Kidney epithelial cell (primary cell): ENCODE data around the gene C15orf39. TPM values are rescaled to one million over a fixed set of nuclear protein-coding genes. Genes with fewer than 3 reads are reported as not detected.

Experiments used
- DNase-seq: peaks from one replicate; pipeline ENCODE4 v3.0.0-alpha.2; 2010; ENCODE audit warnings: low read depth
- H3K27me3 ChIP-seq: 2 replicates; pipeline ENCODE4 v1.6.0; 2011; ENCODE audit warnings: low read length; ENCODE audit not compliant: control insufficient read depth, insufficient read depth
- H3K36me3 ChIP-seq: 2 replicates; pipeline ENCODE4 v1.5.1; 2011; ENCODE audit warnings: low read length; ENCODE audit not compliant: control insufficient read depth, insufficient read depth
- H3K4me3 ChIP-seq: 2 replicates; pipeline ENCODE4 v1.5.1; 2011; ENCODE audit warnings: low read depth, mild to moderate bottlenecking, control low read depth, low read length
- CTCF ChIP-seq: IDR thresholded peaks from 2 replicates; pipeline ENCODE4 v1.5.1; 2011; ENCODE audit warnings: mild to moderate bottlenecking, moderate library complexity, low read length, control low read depth, inconsistent platforms; ENCODE audit not compliant: insufficient read depth, poor library complexity, severe bottlenecking
- total RNA-seq: library from RNA; depleted of rRNA; stranded (reverse); fragments of >200 nt; gene quantifications from 2 replicates; pipeline ENCODE4 v1.2.3, GENCODE V29; 2015

C15orf39 gene
- total RNA-seq, 1 donor from 2014 or later, result 26.8 TPM

GRCh38 chr15:75177360-75178071 lies 24.2 kb upstream of the C15orf39 start:
- H3K4me3 ChIP-seq, result no peak overlapping the region
- DNase-seq, result no peak
- peaks cover 13% of the 10 kb centered on the region for H3K27me3 ChIP-seq
- no peaks in the 10 kb centered on the region for H3K36me3 ChIP-seq
- no peak for TF ChIP-seq CTCF

DNA sequence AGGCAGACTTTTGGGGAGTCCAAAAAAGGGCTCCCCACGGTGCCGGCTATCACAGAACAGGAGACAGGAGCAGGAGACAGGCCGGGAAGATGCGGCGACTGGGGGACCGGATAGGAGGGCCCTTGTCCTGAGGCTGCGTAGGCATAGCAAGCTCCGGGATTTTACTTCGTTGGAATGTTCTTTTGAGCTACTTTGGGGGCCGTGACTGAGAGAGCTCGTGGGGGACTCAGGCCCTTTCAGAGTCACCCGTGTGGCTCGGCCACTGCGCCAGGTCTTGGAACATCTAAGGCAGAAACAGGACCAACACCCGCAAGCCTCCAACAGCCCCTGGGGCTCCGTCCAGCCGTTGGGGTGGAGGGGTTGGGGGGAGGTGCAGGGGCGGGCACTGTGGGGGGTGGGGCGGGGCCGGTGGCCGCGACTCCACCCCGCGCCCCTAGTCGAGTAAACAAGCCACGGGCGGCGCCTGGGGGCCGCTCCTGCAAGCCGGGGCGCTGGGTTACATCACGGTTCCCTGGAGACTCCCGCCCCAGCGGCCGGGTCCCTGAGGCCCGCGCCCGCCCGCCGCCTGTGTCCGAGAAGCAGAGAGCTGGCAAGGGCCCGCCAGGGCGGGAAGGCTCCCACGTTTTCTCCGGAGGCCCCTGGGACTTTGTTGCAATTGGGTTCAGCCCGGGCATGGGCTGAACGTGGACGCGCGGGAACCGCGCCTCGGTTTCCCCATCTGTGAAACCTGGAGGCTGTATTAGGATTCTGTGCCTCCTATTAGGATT lies 23.3 kb upstream of the C15orf39 start:
- Histone ChIP-seq H3K36me3 (no peaks in the 10 kb centered on the region), H3K4me3 (no peak overlapping the region), H3K27me3 (peaks cover 13% of the 10 kb centered on the region)
- no peak for DNase-seq
- no peak for TF ChIP-seq CTCF

DNA sequence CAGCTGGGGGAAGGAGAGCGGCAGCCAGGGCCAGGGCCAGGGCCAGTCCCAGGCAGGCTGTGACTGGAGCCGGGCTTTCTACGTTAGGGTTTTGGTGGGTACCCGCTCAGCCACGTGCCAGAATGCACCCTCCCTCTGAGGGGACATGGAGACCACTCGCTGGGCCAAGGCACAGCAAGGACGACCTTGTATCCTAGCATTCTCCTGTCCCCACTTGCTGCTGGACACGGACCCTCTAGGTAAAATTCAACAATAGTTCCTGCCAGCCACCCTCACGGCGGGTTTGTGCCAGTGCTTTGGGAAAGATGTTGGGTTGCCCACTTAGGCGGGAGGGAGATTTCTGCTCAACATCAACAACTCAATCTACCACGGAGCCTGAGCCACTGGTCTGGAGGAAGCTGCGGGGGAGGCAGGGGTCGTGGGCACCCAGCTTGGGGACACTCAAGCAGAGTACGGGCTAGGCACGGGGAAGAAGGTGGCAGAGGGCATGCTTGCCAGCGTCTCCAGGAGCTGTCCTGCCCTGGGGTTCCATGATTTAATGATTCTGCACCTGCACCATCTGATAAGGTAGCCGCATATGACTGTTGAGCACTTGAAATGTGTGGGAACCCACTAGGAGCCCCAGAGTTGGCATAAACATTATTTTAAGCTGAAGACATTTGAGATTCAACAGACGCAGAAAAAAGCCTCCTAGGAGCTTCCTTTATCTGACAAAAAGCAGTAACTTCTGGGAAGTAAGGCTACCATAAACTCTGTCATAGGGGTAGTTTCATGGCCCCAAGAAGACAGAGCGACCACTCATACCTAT lies 22.5 kb upstream of the C15orf39 start:
- H3K4me3 ChIP-seq, result no peak overlapping the region
- no peak for TF ChIP-seq CTCF
- no peaks in the 10 kb centered on the region for H3K36me3 ChIP-seq
- DNase-seq, result no peak
- H3K27me3 ChIP-seq, result peaks cover 13% of the 10 kb centered on the region

- no peak for TF ChIP-seq CTCF
- peaks cover 13% of the 10 kb centered on the region for H3K27me3 ChIP-seq
- no peak for DNase-seq
- H3K36me3 ChIP-seq, result no peaks in the 10 kb centered on the region
- H3K4me3 ChIP-seq, result no peak overlapping the region
These were observed 21.9 kb upstream of the C15orf39 start for GRCh38 chr15:75179746-75180140.

DNA sequence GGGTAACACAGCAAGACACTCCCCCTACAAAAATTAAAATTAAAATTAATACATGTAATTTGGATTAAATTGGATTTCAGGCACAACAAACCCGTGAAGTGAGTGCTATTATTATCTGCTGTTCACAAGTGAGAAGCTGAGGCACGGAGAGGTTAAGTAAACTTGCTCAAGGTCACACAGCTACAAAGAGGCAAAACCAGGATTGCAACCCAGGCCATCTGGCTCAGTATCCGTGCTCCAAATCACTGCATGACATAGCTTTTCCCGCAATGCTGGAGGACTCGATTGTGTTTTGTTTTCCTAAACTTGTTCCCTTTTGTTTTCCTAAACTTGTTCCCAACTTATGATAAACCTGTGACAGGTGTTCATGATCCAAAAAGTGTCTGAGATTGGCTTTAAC lies 19.9 kb upstream of the C15orf39 start:
- no peak for TF ChIP-seq CTCF
- DNase-seq, result no peak
- Histone ChIP-seq H3K36me3 (no peaks in the 10 kb centered on the region), H3K4me3 (no peak overlapping the region), H3K27me3 (peaks cover 13% of the 10 kb centered on the region)
